Stomach (tissue), 4 donors: ENCODE measurements around the gene ARFGAP3.

Experiments used
- POLR2A ChIP-seq, 4 donors: fragments of 450-650 bp; IDR thresholded peaks; one replicate each; pipeline ENCODE4 v1.6.1; 2016; ENCODE audit warnings: antibody characterized with exemption in 4 of 4, control low read depth in 2 of 4, mild to moderate bottlenecking in 1 of 4, moderate library complexity in 1 of 4
- POLR2AphosphoS5 ChIP-seq, 3 donors: sonication (generic); formaldehyde crosslinking; IDR thresholded peaks; one replicate each; pipeline ENCODE4 v1.6.1; 2016; ENCODE audit warnings: antibody characterized with exemption in 3 of 3
- TF ChIP-seq, protein P1 (sequence below), 7 experiments: fragments of 450-650 bp in 4 of 7; fragments of 200-600 bp in 3 of 7; sonication (generic) in 3 of 7; IDR thresholded peaks; one replicate each; pipeline ENCODE4 v1.5.1; 2016 to 2019; ENCODE audit warnings: antibody characterized with exemption in 7 of 7, control low read depth in 2 of 7, mild to moderate bottlenecking in 1 of 7

GRCh38 chr22:42883970-42884369, 26.9 kb upstream of the ARFGAP3 start:
- TF ChIP-seq, protein P1, sequence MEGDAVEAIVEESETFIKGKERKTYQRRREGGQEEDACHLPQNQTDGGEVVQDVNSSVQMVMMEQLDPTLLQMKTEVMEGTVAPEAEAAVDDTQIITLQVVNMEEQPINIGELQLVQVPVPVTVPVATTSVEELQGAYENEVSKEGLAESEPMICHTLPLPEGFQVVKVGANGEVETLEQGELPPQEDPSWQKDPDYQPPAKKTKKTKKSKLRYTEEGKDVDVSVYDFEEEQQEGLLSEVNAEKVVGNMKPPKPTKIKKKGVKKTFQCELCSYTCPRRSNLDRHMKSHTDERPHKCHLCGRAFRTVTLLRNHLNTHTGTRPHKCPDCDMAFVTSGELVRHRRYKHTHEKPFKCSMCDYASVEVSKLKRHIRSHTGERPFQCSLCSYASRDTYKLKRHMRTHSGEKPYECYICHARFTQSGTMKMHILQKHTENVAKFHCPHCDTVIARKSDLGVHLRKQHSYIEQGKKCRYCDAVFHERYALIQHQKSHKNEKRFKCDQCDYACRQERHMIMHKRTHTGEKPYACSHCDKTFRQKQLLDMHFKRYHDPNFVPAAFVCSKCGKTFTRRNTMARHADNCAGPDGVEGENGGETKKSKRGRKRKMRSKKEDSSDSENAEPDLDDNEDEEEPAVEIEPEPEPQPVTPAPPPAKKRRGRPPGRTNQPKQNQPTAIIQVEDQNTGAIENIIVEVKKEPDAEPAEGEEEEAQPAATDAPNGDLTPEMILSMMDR (IDR thresholded peaks at IDR 0.05) = no peak
- TF ChIP-seq POLR2A (IDR thresholded peaks at IDR 0.05) = no peak
- TF ChIP-seq POLR2AphosphoS5 (IDR thresholded peaks at IDR 0.05) = no peak
